HG03432 (cell line): ENCODE data around the gene RRP9.
"Not testable (repeated sequence)": the region's sequence is repeated elsewhere in the genome, so short reads cannot be mapped to it uniquely, and the experiment has no call there.

ENCODE experiments used
- ATAC-seq: cut with Tn5 transposase; IDR thresholded peaks from one replicate; pipeline ENCODE4 v1.9.1; 2021; ENCODE audit warnings: mild to moderate bottlenecking, moderate library complexity; ENCODE audit not compliant: unreplicated experiment

RRP9 gene

DNA sequence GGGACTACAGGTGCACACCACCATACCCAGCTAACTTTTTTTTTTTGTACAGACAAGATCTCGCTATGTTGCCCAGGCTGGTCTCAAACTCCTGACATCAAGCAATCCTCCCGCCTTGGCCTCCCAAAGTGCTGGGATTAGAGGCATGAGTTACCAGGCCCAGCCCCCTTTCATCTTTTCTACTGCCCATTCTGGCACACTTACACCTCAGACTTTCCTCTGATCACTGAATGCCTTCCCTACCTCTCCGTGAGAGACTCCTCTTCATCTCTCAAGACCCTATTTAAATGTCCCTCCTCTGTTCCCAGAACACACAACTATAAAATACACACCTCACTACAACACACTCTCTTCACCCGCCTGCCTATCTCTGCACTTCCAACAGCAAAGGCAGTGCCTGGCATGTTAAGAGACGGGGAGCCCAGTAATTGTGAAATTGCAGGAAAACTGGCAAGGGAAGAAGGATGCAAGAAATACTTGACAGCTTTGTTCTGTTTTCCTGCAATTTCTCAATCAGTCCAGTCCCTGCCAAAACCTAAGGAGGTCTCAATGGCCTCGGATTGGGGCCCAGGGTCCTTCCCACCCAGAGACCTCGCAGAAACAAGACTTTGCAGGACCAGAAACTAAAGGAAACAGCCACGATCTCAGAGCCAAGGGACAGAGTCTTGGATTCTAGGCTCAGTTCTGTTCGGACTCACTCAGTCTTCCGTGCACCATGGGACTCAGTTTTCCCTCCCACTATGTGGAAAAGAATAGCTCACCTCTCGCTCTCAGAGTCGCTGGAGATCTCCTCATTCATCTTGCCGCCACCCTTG lies 849 bp downstream of the RRP9 start:
- ATAC-seq: no peak

GRCh38 chr3:51938780-51939425 lies 2.8 kb downstream of the RRP9 start:
- no peak for ATAC-seq

DNA sequence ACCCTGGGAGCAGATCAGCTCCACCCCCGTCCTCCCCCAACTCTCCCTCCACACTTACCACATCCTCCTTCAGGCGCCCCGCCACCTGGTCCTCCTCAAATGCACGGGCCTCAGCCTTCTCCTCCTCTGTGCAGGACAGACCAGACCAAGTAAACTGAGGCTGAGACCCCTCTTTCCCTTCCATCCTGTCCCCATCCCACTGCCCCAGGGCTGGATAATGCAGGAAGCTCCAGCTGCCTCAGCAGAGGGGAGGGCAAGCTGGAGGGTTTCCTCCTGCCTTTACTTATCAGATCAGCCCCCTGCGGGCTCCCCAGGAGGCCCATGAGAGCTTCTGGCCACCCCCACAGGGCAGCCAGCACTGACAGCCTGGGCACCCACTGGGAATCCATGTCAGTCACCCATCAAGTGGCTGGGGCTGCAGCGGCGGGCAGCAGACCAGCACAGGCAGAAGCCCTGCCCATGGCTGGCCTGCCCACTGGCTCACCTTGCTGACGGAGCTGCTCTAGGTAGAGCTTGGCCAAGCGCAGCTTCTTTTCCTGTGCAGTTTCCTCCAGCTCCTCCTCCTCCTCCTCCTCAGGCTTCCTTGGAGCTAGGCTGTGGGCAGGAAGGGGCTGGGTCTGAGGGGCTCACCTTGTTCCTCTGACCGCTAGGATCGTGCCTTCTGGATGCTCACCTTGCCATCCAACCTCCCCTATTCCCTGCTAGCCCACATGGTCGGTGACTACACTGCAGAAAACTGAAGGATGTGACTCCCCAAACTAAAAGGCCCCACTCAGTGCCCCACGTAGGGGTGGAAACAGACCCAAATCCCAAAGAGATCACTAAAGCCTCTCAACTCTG lies 3.9 kb downstream of the RRP9 start:
- no peak for ATAC-seq

DNA sequence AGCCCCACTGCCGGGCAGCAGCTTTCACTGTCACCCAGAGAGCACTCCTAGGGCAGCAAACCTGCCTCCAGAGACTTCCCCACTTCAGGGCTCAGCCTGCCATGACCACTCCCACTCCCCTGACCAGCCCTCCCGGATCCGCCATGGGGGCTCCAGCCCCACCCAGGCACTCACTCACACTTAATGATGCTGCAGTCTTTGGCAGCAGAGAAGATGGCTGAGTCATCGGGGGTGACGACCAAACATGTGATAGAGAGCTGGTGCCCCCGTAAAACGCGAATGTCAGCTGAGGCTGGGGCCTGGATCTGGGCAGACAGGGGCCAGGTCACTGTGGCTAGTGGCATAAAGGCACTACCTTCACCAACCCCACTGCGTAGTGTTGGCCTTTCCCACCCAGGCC lies 4.7 kb downstream of the RRP9 start:
- no peak for ATAC-seq

GRCh38 chr3:51935886-51936755 lies 5.6 kb downstream of the RRP9 start:
- no peak for ATAC-seq

DNA sequence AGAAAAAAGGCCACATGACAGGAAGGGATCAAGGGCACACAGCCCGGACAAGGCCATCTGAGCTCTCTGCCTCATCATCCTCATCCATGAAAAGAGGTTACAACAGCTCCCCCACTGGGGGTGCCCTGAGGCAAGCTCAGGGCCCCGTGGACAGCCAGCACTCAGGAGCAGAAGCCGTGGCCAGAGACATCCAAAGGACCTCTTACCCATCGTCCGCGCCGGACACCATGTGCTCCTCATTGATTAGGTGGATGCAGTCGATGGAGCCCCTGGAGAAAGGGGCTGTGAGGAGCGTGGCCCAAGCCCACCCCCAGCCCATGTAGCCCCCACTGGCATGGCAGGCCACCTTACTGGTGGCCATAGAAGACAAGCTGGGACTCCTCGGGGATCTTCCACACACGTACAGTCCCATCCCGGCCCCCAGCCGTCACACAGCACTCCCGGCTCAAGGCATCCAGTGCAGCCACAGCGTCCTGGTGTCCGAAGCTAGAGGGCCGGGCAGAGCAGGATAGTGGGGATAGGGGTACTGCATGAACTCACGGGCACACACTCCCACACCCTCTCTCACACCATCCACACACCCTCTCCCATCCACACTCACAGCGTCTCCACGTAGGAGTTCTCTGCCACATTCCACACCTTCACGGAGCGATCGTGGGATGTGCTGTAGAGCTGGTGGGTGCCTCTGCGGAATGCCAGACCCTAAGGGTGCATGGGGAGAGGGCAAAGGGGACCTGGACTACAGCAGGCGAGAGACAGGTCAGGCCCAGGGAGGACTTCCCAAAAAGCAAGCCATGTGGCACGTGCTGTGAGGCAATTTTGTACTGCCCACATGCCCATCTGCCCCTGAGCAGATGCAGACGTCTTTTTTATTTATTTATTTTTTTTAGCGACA lies 6.5 kb downstream of the RRP9 start:
- no peak for ATAC-seq

- no peak for ATAC-seq
Observed at GRCh38 chr3:51934139-51934850, 7.4 kb downstream of the RRP9 start.

- no peak for ATAC-seq
Observed at GRCh38 chr3:51933471-51934138, 8.1 kb downstream of the RRP9 start.

DNA sequence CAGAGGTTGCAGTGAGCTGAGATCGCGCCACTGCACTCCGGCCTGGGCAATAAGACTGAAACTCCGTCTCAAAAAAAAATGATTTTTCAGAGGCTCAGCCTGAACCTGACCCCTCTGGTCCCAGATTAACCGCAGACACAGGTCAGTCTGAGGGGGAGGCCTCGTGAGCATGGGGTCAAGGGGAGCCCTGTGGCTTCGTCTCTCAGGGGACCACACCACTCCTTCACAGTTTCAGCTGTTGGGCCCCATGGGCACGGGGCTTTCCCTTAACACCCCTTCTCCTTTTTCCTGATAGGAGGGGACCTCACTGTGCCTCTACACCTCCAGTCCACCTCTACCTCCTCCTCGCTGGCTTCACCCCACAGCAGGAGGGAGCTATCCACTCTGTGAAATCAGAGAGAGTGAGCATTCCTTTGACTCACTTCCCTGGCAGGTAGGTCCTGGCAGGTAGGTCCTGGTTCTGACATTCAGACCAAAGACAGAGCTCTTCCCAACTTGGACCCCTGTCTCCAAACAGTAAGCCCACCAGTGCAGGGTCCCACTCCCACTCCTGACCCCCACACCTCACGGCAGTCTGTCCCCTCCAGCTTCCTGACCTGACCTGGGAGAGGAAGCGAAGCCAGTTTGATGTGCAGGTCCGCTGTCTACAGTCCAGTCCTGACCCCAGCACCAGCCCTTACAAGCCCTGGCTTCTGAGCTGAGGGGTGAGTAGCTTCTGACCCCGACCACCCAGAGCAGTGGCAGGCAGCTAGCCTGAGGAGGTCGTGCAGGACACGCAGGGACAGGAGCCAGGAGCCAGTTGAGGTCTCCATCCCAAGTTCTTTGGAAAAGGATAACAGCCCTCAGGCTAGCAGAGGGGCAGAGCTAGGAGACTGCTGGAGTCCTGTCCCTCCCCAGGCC lies 9.0 kb downstream of the RRP9 start:
- no peak for ATAC-seq

- no peak for ATAC-seq
Observed at GRCh38 chr3:51931756-51932155, 9.9 kb downstream of the RRP9 start.

- no peak for ATAC-seq
Observed at GRCh38 chr3:51930439-51930838, 11.3 kb downstream of the RRP9 start.

- ATAC-seq: no peak
Observed at GRCh38 chr3:51929420-51930003, 12.2 kb downstream of the RRP9 start.

GRCh38 chr3:51928981-51929380 lies 12.7 kb downstream of the RRP9 start:
- not testable (repeated sequence) for ATAC-seq

GRCh38 chr3:51928438-51928837 lies 13.3 kb downstream of the RRP9 start:
- ATAC-seq: no peak

DNA sequence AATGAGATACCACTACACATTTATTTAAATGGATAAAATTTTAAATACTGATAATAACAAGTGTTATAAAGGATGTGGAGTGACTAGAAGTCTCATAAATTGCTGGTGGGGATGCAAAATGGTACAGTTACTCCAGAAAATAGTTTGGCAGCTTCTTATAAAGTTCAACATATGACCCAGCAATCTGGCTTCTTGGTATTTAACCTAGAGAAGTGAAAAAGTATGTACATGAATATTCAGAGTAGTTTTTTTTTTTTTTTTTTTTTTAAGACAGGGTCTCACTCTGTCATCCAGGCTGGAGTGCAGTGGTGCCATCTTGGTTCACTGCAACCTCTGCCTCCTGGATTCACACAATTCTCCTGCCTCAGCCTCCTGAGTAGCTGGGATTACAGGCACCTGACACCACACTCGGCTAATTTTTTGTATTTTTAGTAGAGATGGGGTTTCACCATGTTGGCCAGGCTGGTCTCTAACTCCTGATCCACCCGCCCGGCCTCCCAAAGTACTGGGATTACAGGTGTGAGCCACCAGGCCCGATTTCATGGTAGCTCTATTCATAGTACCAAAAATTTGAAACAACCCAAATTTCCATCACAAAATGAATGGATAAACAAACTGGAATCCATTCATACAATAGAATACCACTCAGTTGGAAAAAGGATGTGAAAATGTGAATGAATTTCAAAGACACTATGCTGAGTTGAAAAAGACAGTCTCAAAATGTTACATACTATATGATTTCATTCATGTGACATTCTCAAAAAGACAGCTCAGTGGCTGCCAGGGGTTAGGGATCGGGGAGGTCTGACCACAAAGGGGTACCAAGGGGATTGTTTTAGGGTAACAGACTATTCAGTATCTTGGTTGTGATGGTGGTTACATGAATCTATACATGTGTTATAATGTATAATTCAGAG lies 14.4 kb downstream of the RRP9 start:
- ATAC-seq: no peak

- no peak for ATAC-seq
Observed at GRCh38 chr3:51921081-51921578, 20.6 kb downstream of the RRP9 start.
